Ishikawa (cell line): ENCODE data around the gene ABCA9.

Source experiments
- CEBPB ChIP-seq: IDR thresholded peaks from 2 replicates; pipeline ENCODE4 v1.6.1; 2012
- CREB1 ChIP-seq: IDR thresholded peaks from 2 replicates; pipeline ENCODE4 v1.6.1; 2012; ENCODE audit warnings: low read depth
- EGR1 ChIP-seq: IDR thresholded peaks from 2 replicates; pipeline ENCODE4 v1.6.1; 2012
- EP300 ChIP-seq: IDR thresholded peaks from 2 replicates; pipeline ENCODE4 v1.6.1; 2012; ENCODE audit warnings: borderline replicate concordance
- FOXM1 ChIP-seq: IDR thresholded peaks from 2 replicates; pipeline ENCODE4 v1.6.1; 2012; ENCODE audit warnings: low read depth, borderline replicate concordance
- MAX ChIP-seq: IDR thresholded peaks from 2 replicates; pipeline ENCODE4 v1.6.1; 2012
- NFIC ChIP-seq: IDR thresholded peaks from 2 replicates; pipeline ENCODE4 v1.6.1; 2012
- RAD21 ChIP-seq: IDR thresholded peaks from 2 replicates; pipeline ENCODE4 v1.6.1; 2012; ENCODE audit warnings: low read depth
- TAF1 ChIP-seq: IDR thresholded peaks from 2 replicates; pipeline ENCODE4 v1.6.1; 2012; ENCODE audit warnings: low read depth, mild to moderate bottlenecking
- TCF12 ChIP-seq: IDR thresholded peaks from 2 replicates; pipeline ENCODE4 v1.6.1; 2012; ENCODE audit warnings: low read depth
- TEAD4 ChIP-seq: IDR thresholded peaks from 2 replicates; pipeline ENCODE4 v1.6.1; 2012
- YY1 ChIP-seq: IDR thresholded peaks from 2 replicates; pipeline ENCODE4 v1.6.1; 2012; ENCODE audit warnings: low read depth
- ZBTB7A ChIP-seq: IDR thresholded peaks from 2 replicates; pipeline ENCODE4 v1.6.1; 2012; ENCODE audit warnings: low read depth
- TF ChIP-seq, protein P1 (sequence below): IDR thresholded peaks from 2 replicates; pipeline ENCODE4 v1.6.1; 2012
- TF ChIP-seq, protein P2 (sequence below): IDR thresholded peaks from 2 replicates; pipeline ENCODE4 v1.6.1; 2012; ENCODE audit warnings: low read depth, mild to moderate bottlenecking

Gene ABCA9

DNA sequence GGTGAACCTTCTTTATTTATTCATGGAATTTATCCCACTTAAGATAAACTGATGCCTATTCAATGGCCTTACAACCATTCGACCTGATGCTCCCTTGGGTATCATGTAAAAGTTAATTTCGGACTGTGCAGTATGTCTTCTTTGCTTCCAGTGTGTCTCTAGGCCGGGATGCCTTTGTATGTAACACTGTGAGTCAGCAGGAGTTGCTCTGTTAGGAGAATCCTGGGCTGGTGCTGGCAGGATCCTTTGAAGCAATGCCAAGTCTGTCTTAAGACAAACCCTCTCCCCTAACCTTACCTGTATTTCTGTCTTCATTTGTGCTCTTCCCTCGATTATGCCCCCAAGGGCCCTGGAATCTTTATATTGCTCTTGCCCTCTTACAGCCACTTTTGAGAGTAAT lies 67.6 kb downstream of the ABCA9 start:
- no peak for TF ChIP-seq YY1
- TF ChIP-seq, protein P1, sequence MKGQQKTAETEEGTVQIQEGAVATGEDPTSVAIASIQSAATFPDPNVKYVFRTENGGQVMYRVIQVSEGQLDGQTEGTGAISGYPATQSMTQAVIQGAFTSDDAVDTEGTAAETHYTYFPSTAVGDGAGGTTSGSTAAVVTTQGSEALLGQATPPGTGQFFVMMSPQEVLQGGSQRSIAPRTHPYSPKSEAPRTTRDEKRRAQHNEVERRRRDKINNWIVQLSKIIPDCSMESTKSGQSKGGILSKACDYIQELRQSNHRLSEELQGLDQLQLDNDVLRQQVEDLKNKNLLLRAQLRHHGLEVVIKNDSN = no peak
- no peak for TF ChIP-seq FOXM1
- TF ChIP-seq CEBPB = no peak
- TF ChIP-seq, protein P2, sequence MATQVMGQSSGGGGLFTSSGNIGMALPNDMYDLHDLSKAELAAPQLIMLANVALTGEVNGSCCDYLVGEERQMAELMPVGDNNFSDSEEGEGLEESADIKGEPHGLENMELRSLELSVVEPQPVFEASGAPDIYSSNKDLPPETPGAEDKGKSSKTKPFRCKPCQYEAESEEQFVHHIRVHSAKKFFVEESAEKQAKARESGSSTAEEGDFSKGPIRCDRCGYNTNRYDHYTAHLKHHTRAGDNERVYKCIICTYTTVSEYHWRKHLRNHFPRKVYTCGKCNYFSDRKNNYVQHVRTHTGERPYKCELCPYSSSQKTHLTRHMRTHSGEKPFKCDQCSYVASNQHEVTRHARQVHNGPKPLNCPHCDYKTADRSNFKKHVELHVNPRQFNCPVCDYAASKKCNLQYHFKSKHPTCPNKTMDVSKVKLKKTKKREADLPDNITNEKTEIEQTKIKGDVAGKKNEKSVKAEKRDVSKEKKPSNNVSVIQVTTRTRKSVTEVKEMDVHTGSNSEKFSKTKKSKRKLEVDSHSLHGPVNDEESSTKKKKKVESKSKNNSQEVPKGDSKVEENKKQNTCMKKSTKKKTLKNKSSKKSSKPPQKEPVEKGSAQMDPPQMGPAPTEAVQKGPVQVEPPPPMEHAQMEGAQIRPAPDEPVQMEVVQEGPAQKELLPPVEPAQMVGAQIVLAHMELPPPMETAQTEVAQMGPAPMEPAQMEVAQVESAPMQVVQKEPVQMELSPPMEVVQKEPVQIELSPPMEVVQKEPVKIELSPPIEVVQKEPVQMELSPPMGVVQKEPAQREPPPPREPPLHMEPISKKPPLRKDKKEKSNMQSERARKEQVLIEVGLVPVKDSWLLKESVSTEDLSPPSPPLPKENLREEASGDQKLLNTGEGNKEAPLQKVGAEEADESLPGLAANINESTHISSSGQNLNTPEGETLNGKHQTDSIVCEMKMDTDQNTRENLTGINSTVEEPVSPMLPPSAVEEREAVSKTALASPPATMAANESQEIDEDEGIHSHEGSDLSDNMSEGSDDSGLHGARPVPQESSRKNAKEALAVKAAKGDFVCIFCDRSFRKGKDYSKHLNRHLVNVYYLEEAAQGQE = no peak
- TF ChIP-seq EGR1 = no peak
- TF ChIP-seq RAD21 = no peak
- no peak for TF ChIP-seq NFIC
- TF ChIP-seq TAF1 = no peak
- no peak for TF ChIP-seq EP300
- TF ChIP-seq MAX = no peak
- TF ChIP-seq ZBTB7A = no peak
- TF ChIP-seq TCF12 = no peak
- no peak for TF ChIP-seq TEAD4

GRCh38 chr17:68987966-68988365 lies 72.8 kb downstream of the ABCA9 start:
- no peak for TF ChIP-seq TAF1
- TF ChIP-seq, protein P2 = no peak
- no peak for TF ChIP-seq CREB1
- no peak for TF ChIP-seq TCF12
- no peak for TF ChIP-seq EGR1
- no peak for TF ChIP-seq ZBTB7A
- no peak for TF ChIP-seq YY1
- TF ChIP-seq FOXM1 = no peak
- no peak for TF ChIP-seq MAX
- TF ChIP-seq RAD21 = no peak
- TF ChIP-seq TEAD4 = no peak
- TF ChIP-seq, protein P1 = no peak
- no peak for TF ChIP-seq EP300
- no peak for TF ChIP-seq NFIC
- TF ChIP-seq CEBPB = no peak

- TF ChIP-seq EP300 (no peak), YY1 (no peak), EGR1 (no peak), RAD21 (no peak), CEBPB (no peak), ZBTB7A (no peak), CREB1 (no peak), NFIC (no peak), TEAD4 (no peak), MAX (no peak), FOXM1 (no peak), TCF12 (no peak), TAF1 (no peak)
- TF ChIP-seq, protein P1 = no peak
These were observed 79.4 kb downstream of the ABCA9 start for GRCh38 chr17:68981288-68981687.

GRCh38 chr17:68973098-68973846 lies 87.5 kb downstream of the ABCA9 start:
- TF ChIP-seq FOXM1 (no peak), TCF12 (no peak), YY1 (no peak), TEAD4 (no peak)
- TF ChIP-seq, protein P2 = no peak
